DOHH2 (cell line): ENCODE measurements around the gene MRPS31.

ENCODE experiments used
- H3F3A ChIP-seq: fragments of 200-600 bp; sonication (generic), shearing (Covaris generic); 2 replicates; pipeline ENCODE4 v1.6.0; 2016; ENCODE audit warnings: antibody characterized with exemption, mild to moderate bottlenecking; ENCODE audit not compliant: control insufficient read depth, insufficient read depth
- H3K27ac ChIP-seq: fragments of 200-600 bp; sonication (generic); 2 replicates; pipeline ENCODE4 v1.5.1; 2014; ENCODE audit warnings: low read depth, mild to moderate bottlenecking, low read length, moderate library complexity
- H3K27me3 ChIP-seq: fragments of 200-600 bp; sonication (generic); 2 replicates; pipeline ENCODE4 v1.6.1; 2014; ENCODE audit warnings: mild to moderate bottlenecking, low read length, mixed read lengths; ENCODE audit not compliant: control insufficient read depth
- H3K36me3 ChIP-seq: fragments of 200-600 bp; sonication (generic); 2 replicates; pipeline ENCODE4 v1.6.1; 2014; ENCODE audit warnings: mild to moderate bottlenecking, low read length, moderate library complexity, mixed read lengths; ENCODE audit not compliant: control insufficient read depth
- H3K4me1 ChIP-seq: fragments of 200-600 bp; sonication (generic); 2 replicates; pipeline ENCODE4 v1.6.1; 2014; ENCODE audit warnings: mild to moderate bottlenecking, low read length, mixed read lengths; ENCODE audit not compliant: control insufficient read depth
- H3K4me2 ChIP-seq: fragments of 200-600 bp; sonication (generic); 2 replicates; pipeline ENCODE4 v1.6.0; 2014; ENCODE audit warnings: mild to moderate bottlenecking, low read length, moderate library complexity
- H3K4me3 ChIP-seq: fragments of 200-600 bp; sonication (generic); 2 replicates; pipeline ENCODE4 v1.5.1; 2014; ENCODE audit warnings: mild to moderate bottlenecking, low read length, mixed read lengths
- H3K79me2 ChIP-seq: fragments of 200-600 bp; sonication (generic); 2 replicates; pipeline ENCODE4 v1.6.1; 2014; ENCODE audit warnings: mild to moderate bottlenecking, low read length, mixed read lengths; ENCODE audit not compliant: control insufficient read depth
- H3K9me2 ChIP-seq: fragments of 200-600 bp; sonication (generic); replicated peaks from 2 replicates; pipeline ENCODE4 v1.6.1; 2014; ENCODE audit warnings: mild to moderate bottlenecking, low read length, mixed read lengths; ENCODE audit not compliant: control insufficient read depth
- H3K9me3 ChIP-seq: fragments of 200-600 bp; sonication (generic); 2 replicates; pipeline ENCODE4 v1.6.1; 2014; ENCODE audit warnings: antibody characterized with exemption, low read length, mixed read lengths; ENCODE audit not compliant: control insufficient read depth, insufficient read depth
- H4K20me1 ChIP-seq: fragments of 200-600 bp; sonication (generic); 2 replicates; pipeline ENCODE4 v1.6.0; 2014; ENCODE audit warnings: low read depth, mild to moderate bottlenecking, antibody characterized with exemption, low read length, moderate library complexity; ENCODE audit not compliant: control insufficient read depth, insufficient read depth
- EZH2phosphoT487 ChIP-seq: fragments of 200-600 bp; sonication (generic); IDR thresholded peaks from 2 replicates; pipeline ENCODE4 v1.6.1; 2017; ENCODE audit warnings: borderline replicate concordance, mild to moderate bottlenecking, antibody characterized with exemption, low read length, moderate library complexity, mixed read lengths
- TF ChIP-seq, protein P1 (sequence below): fragments of 200-600 bp; sonication (generic); IDR thresholded peaks from one replicate; pipeline ENCODE4 v1.5.1; 2014; ENCODE audit warnings: antibody characterized with exemption, mild to moderate bottlenecking, low read depth, low read length; ENCODE audit not compliant: poor library complexity, severe bottlenecking

The MRPS31 gene

DNA sequence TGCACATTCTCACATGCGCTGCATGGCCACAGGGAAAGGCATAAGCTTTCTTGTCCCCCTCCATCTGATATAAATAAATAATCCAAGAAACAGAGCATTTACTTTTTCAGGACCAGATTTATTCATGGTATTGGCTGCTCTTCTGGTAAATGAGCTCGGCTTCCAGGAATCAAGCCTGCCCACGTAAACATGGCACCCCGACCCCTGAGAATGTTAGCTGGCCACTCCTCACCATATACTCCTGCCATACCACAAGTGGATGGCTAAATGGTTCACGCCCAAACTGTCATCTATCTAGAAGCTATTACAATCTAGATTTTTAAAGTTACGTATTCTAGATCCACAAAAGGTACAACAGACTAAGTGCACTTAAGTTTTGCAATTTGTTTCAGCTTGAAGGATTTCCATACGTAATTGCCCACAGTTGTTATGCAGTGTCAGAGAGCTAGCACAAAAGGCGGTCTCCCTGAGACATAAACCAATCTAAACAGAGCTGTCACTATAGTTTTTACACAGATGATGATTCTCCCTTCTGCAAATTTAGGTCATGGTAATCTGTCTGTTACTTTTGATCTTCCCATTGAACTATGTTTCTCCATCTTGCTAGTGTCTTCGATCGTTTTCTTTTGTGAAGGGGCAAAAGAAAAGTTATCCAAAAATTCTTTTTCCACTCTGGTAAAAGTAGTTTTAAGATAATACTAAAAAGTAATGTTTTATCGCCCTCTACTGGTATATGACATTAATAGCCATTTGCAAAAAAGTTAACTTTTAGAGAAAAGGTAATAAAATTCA, 88.3 kb downstream of the MRPS31 start:
- Histone ChIP-seq H3K4me3 (peak overlapping the region; percentile 59), H3K4me1 (peaks cover 68% of the 10 kb centered on the region), H3K9me3 (no peaks in the 10 kb centered on the region), H3F3A (peaks cover 12% of the 10 kb centered on the region), H3K9me2 (no peaks in the 10 kb centered on the region), H3K4me2 (peak overlapping the region; percentile 82), H4K20me1 (no peaks in the 10 kb centered on the region), H3K27ac (peak overlapping the region; percentile 82), H3K79me2 (peaks cover 9% of the 10 kb centered on the region), H3K27me3 (no peaks in the 10 kb centered on the region), H3K36me3 (no peaks in the 10 kb centered on the region)
- TF ChIP-seq, protein P1, sequence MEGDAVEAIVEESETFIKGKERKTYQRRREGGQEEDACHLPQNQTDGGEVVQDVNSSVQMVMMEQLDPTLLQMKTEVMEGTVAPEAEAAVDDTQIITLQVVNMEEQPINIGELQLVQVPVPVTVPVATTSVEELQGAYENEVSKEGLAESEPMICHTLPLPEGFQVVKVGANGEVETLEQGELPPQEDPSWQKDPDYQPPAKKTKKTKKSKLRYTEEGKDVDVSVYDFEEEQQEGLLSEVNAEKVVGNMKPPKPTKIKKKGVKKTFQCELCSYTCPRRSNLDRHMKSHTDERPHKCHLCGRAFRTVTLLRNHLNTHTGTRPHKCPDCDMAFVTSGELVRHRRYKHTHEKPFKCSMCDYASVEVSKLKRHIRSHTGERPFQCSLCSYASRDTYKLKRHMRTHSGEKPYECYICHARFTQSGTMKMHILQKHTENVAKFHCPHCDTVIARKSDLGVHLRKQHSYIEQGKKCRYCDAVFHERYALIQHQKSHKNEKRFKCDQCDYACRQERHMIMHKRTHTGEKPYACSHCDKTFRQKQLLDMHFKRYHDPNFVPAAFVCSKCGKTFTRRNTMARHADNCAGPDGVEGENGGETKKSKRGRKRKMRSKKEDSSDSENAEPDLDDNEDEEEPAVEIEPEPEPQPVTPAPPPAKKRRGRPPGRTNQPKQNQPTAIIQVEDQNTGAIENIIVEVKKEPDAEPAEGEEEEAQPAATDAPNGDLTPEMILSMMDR = peak; percentile 66
- TF ChIP-seq EZH2phosphoT487 = no peak

DNA sequence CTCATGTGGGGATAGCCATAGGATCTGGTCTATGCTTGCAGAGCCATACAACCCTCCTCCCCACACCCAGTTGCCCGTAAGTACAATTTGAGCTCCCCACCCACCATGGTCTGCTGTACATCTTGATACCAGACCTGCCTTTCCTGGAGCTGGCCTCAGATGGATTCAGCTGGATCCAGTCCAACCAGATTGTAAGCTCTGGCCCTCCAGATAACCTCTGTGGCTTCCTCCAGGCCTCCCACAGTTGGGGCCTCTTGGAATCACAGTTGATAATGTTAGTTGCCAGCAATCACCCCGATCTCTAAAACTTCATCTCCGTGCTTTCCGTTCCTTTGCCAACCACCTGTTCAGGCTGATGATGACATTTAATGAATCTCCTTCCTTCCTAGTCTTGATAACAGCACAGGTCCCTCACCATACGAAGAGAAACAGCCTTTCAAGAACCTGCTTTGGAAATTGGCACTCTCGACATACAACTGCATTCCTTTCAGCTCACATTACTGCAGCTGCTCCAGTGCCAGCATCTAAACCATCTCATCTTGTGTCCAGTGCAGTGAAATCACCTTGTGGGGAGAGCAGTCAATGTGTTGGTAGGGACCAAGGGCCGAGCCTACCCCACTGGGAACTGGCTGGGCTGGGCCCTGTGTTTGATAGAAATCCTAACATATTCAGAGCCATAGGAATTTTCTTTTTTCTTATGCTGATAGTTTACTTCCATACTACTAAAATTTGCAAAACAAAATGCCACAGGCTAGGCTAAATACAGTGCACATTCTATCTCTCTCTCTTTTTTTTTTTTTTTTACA, 89.4 kb downstream of the MRPS31 start:
- Histone ChIP-seq H3K27me3 (no peaks in the 10 kb centered on the region), H3K4me3 (peak overlapping the region; percentile 59), H3K9me2 (no peaks in the 10 kb centered on the region), H3K36me3 (no peaks in the 10 kb centered on the region), H4K20me1 (no peaks in the 10 kb centered on the region), H3K79me2 (peaks cover 9% of the 10 kb centered on the region), H3K4me1 (peaks cover 73% of the 10 kb centered on the region), H3F3A (peaks cover 9% of the 10 kb centered on the region), H3K9me3 (no peaks in the 10 kb centered on the region), H3K4me2 (peak overlapping the region; percentile 82), H3K27ac (peak overlapping the region; percentile 82)
- TF ChIP-seq EZH2phosphoT487 = no peak
- TF ChIP-seq, protein P1 = no peak

DNA sequence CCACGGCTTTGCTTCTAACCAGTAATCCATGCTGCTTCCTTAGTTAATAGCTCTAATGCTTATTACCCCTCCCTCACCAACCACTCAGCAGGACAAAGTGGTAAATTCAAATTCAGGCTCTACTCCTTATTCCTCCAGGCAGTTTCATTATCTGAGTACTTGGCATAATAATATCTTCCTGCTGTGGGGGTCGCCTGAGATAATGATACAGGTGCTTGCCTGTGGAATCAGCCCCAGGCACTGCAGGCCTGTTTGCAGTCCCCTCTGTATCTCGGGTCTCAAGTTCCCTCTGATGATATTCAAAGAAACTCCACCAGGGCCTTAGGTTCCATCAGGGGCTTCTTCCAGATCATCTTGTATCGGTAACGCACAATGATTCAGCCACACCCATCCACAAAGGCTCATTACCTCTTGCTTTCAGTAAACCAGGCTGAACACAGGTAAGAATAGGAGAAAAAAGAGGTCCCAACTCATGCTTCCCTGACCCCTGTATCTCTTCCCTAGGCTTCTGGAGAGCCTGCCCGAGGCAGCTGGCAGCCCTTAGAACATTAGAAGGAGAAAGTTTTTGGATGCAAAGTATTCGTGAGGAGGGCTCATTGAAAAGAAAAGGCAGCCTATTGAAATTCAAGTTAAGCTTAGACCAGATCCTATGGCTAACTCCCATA, 90.2 kb downstream of the MRPS31 start:
- peak overlapping the region; percentile 59 for H3K4me3 ChIP-seq
- H3K36me3 ChIP-seq = no peaks in the 10 kb centered on the region
- H3K4me1 ChIP-seq = peaks cover 74% of the 10 kb centered on the region
- peak overlapping the region; percentile 82 for H3K27ac ChIP-seq
- no peaks in the 10 kb centered on the region for H3K27me3 ChIP-seq
- TF ChIP-seq, protein P1 = no peak
- no peak for TF ChIP-seq EZH2phosphoT487
- H3K9me2 ChIP-seq = no peaks in the 10 kb centered on the region
- peaks cover 6% of the 10 kb centered on the region for H3F3A ChIP-seq
- no peaks in the 10 kb centered on the region for H4K20me1 ChIP-seq
- H3K4me2 ChIP-seq = peak overlapping the region; percentile 82
- H3K79me2 ChIP-seq = peaks cover 9% of the 10 kb centered on the region
- no peaks in the 10 kb centered on the region for H3K9me3 ChIP-seq
